SK-N-SH (cell line): ENCODE data around the gene GRAMD1B. TPM values are rescaled to one million over a fixed set of nuclear protein-coding genes. Genes with fewer than 3 reads are reported as not detected.

ENCODE experiments used
- CTCF ChIA-PET: fragments of 300-600, 350-600 bp; formaldehyde crosslinking; extraction: SDS; loops from one replicate; lab custom pipeline; 2021; lab: Yijun Ruan, JAX
- POLR2A ChIA-PET: fragments of 350-600 bp; sonication (Branson Sonifier 250); formaldehyde crosslinking; extraction: SDS; loops from one replicate; lab custom pipeline; 2020; ENCODE audit warnings: antibody characterized with exemption, inconsistent platforms; lab: Yijun Ruan, JAX
- DNase-seq: peaks from one replicate; pipeline ENCODE4 v3.0.0; 2012
- H2AFZ ChIP-seq: fragments of 200-600 bp; sonication (generic); 2 replicates; pipeline ENCODE4 v1.8.1; 2016; ENCODE audit warnings: antibody characterized with exemption, mild to moderate bottlenecking, low read depth
- H3F3A ChIP-seq: fragments of 200-600 bp; sonication (generic); replicated peaks from 2 replicates; pipeline ENCODE3; 2016; ENCODE audit warnings: antibody characterized with exemption, mild to moderate bottlenecking; ENCODE audit not compliant: insufficient read depth
- H3K27ac ChIP-seq, 2 experiments: fragments of 200-500 bp in 1 of 2; fragments of 200-600 bp in 1 of 2; sonication (Bioruptor generic) in 1 of 2; sonication (generic), shearing (Covaris generic) in 1 of 2; 2 replicates each; pipeline versions ENCODE4 v1.5.1 to v1.6.1; 2014 to 2016; ENCODE audit warnings: low read depth in 2 of 2, inconsistent platforms in 1 of 2, low read length in 1 of 2, mild to moderate bottlenecking in 1 of 2, mixed read lengths in 1 of 2
- H3K27me3 ChIP-seq: fragments of 200-600 bp; sonication (generic), shearing (Covaris generic); 2 replicates; pipeline ENCODE4 v1.6.1; 2016; ENCODE audit warnings: mixed run types; ENCODE audit not compliant: insufficient read depth
- H3K36me3 ChIP-seq, 2 experiments: fragments of 200-500 bp in 1 of 2; fragments of 200-600 bp in 1 of 2; sonication (Bioruptor generic) in 1 of 2; sonication (generic) in 1 of 2; replicated peaks in 1 of 2; 2 replicates each; pipeline versions ENCODE3 to v1.5.1; 2014 to 2016; ENCODE audit warnings: low read length in 1 of 2, mild to moderate bottlenecking in 1 of 2; ENCODE audit not compliant: insufficient read depth in 2 of 2, control insufficient read depth in 1 of 2
- H3K4me1 ChIP-seq, 2 experiments: fragments of 200-500 bp in 1 of 2; fragments of 200-600 bp in 1 of 2; sonication (Bioruptor generic) in 1 of 2; sonication (generic), shearing (Covaris generic) in 1 of 2; 2 replicates each; pipeline versions ENCODE4 v1.5.1 to v1.6.1; 2014 to 2016; ENCODE audit warnings: low read depth in 1 of 2, low read length in 1 of 2, mixed run types in 1 of 2; ENCODE audit not compliant: insufficient read depth in 2 of 2, control insufficient read depth in 1 of 2
- H3K4me2 ChIP-seq: fragments of 200-600 bp; sonication (generic), shearing (Covaris generic); 2 replicates; pipeline ENCODE4 v1.6.1; 2017; ENCODE audit warnings: mixed run types
- H3K4me3 ChIP-seq, 2 experiments: fragments of 200-500 bp in 1 of 2; fragments of 200-600 bp in 1 of 2; sonication (Bioruptor generic) in 1 of 2; sonication (generic), shearing (Covaris generic) in 1 of 2; 2 replicates each; pipeline versions ENCODE4 v1.5.1 to v1.8.1; 2014 to 2016; ENCODE audit warnings: low read depth in 2 of 2, inconsistent platforms in 1 of 2, low read length in 1 of 2, mild to moderate bottlenecking in 1 of 2, mixed read lengths in 1 of 2, moderate library complexity in 1 of 2
- H3K79me2 ChIP-seq: fragments of 200-600 bp; sonication (generic); 2 replicates; pipeline ENCODE4 v1.8.1; 2017; ENCODE audit warnings: mild to moderate bottlenecking; ENCODE audit not compliant: insufficient read depth
- H3K9ac ChIP-seq: fragments of 200-600 bp; sonication (generic); 2 replicates; pipeline ENCODE4 v1.6.1; 2017; ENCODE audit warnings: mixed run types
- H3K9me2 ChIP-seq: fragments of 200-600 bp; sonication (generic); 2 replicates; pipeline ENCODE4 v1.6.1; 2017; ENCODE audit warnings: mixed run types
- H3K9me3 ChIP-seq: fragments of 200-600 bp; sonication (generic); 2 replicates; pipeline ENCODE4 v1.6.1; 2017; ENCODE audit warnings: mixed run types, mild to moderate bottlenecking, moderate library complexity
- H4K20me1 ChIP-seq: fragments of 200-600 bp; sonication (generic); 2 replicates; pipeline ENCODE4 v1.6.1; 2017; ENCODE audit warnings: mild to moderate bottlenecking, mixed run types; ENCODE audit not compliant: insufficient read depth
- ELF1 ChIP-seq: IDR thresholded peaks from 2 replicates; pipeline ENCODE4 v1.4.0; 2012
- EZH2phosphoT487 ChIP-seq: fragments of 200-600 bp; sonication (generic); IDR thresholded peaks from 2 replicates; pipeline ENCODE4 v1.6.1; 2017; ENCODE audit warnings: low read depth, mixed run types, mild to moderate bottlenecking, antibody characterized with exemption, moderate library complexity, borderline replicate concordance
- GABPA ChIP-seq: IDR thresholded peaks from 2 replicates; pipeline ENCODE4 v1.4.0; 2012; ENCODE audit warnings: low read depth, mild to moderate bottlenecking
- GATA2 ChIP-seq: sonication (generic); formaldehyde crosslinking; IDR thresholded peaks from 2 replicates; pipeline ENCODE4 v1.5.0; 2020; ENCODE audit warnings: mild to moderate bottlenecking, missing genetic modification reagents
- JUND ChIP-seq: IDR thresholded peaks from 2 replicates; pipeline ENCODE4 v1.4.0; 2012
- PBX3 ChIP-seq: IDR thresholded peaks from 2 replicates; pipeline ENCODE4; 2012
- POLR2AphosphoS5 ChIP-seq: IDR thresholded peaks from 2 replicates; pipeline ENCODE4 v1.6.1; 2012; ENCODE audit warnings: low read depth, low read length
- REST ChIP-seq: IDR thresholded peaks from 2 replicates; pipeline ENCODE4 v1.6.1; 2012; ENCODE audit warnings: mild to moderate bottlenecking, low read depth, low read length, moderate library complexity
- SMC3 ChIP-seq: IDR thresholded peaks from 2 replicates; pipeline ENCODE4 v1.6.1; 2012; ENCODE audit warnings: low read depth, low read length, improper control_type of control experiment
- TAF1 ChIP-seq: IDR thresholded peaks from 2 replicates; pipeline ENCODE4 v1.6.1; 2012; ENCODE audit warnings: low read depth, mild to moderate bottlenecking, low read length, moderate library complexity, borderline replicate concordance
- USF2 ChIP-seq: fragments of 150-350 bp; IDR thresholded peaks from 2 replicates; pipeline ENCODE4 v1.6.1; 2017; ENCODE audit warnings: antibody characterized with exemption, low read length, low read depth, borderline replicate concordance
- YY1 ChIP-seq: IDR thresholded peaks from 2 replicates; pipeline ENCODE4 v1.4.0; 2012; ENCODE audit warnings: low read depth, mild to moderate bottlenecking
- WGBS: methylation state at CpG from one replicate; pipeline ENCODE4 v1.1.6; 2017; ENCODE audit warnings: low lambda C conversion rate; 5-methylcytosine and 5-hydroxymethylcytosine counted together
- polyA plus RNA-seq, 3 experiments: library from polyadenylated mRNA; depleted of rRNA; stranded (reverse); fragments of >200 nt; gene quantifications; 2 replicates each; pipeline ENCODE4 v1.2.3, GENCODE V29; 2012

The GRAMD1B gene
- polyA plus RNA-seq, 1 of the 3 experiments (the other 2 are of a cell fraction), result 14.5 TPM

GRCh38 chr11:123576082-123576481, 146.0 kb downstream of the GRAMD1B start:
- POLR2A ChIA-PET, result interaction anchor here (1.7 kb wide), 1 partner anchor 67 kb away, joined by 4 read pairs; no protein-coding TSS in a partner anchor
- H3F3A ChIP-seq, result peaks cover 5% of the 10 kb centered on the region
- H2AFZ ChIP-seq, result no peak overlapping the region
- H3K27ac ChIP-seq, result no peak overlapping the region
- no peaks in the 10 kb centered on the region for H3K79me2 ChIP-seq
- no peak overlapping the region for H3K9ac ChIP-seq
- H3K9me3 ChIP-seq, result no peaks in the 10 kb centered on the region
- H3K9me2 ChIP-seq, result no peaks in the 10 kb centered on the region
- no peak overlapping the region for H3K4me3 ChIP-seq
- H3K4me1 ChIP-seq, result peaks cover 6 to 7% of the 10 kb centered on the region in 2 experiments; a peak in 2 of 4 replicates
- H3K36me3 ChIP-seq, result no peaks in the 10 kb centered on the region
- H3K27me3 ChIP-seq, result no peaks in the 10 kb centered on the region
- WGBS, result 72% methylated on average over 2 of the region's 3 CpGs
- no peak for DNase-seq
- TF ChIP-seq EZH2phosphoT487 (no peak), JUND (no peak), YY1 (no peak), REST (no peak), TAF1 (no peak), GABPA (no peak), PBX3 (no peak), SMC3 (no peak), ELF1 (no peak), USF2 (no peak), GATA2 (CRISPR knock-in tag) (no peak), POLR2AphosphoS5 (no peak)
- TF ChIP-seq, all 33 proteins: peak for 0
- H4K20me1 ChIP-seq, result peaks cover 9% of the 10 kb centered on the region; the same call in 1 of the 2 replicates
- H3K4me2 ChIP-seq, result no peak overlapping the region
- CTCF ChIA-PET, result interaction anchor here (0.6 to 2.7 kb wide), 40 partner anchors 9 to 514 kb away, joined by 3 to 50 read pairs (median 6); partner anchors contain the start of gene HSPA8
